ENCODE data around the gene RIPOR2.
A peak's percentile ranks its signal among the peaks of the same experiment; 100 is the strongest.

Gene RIPOR2

DNA sequence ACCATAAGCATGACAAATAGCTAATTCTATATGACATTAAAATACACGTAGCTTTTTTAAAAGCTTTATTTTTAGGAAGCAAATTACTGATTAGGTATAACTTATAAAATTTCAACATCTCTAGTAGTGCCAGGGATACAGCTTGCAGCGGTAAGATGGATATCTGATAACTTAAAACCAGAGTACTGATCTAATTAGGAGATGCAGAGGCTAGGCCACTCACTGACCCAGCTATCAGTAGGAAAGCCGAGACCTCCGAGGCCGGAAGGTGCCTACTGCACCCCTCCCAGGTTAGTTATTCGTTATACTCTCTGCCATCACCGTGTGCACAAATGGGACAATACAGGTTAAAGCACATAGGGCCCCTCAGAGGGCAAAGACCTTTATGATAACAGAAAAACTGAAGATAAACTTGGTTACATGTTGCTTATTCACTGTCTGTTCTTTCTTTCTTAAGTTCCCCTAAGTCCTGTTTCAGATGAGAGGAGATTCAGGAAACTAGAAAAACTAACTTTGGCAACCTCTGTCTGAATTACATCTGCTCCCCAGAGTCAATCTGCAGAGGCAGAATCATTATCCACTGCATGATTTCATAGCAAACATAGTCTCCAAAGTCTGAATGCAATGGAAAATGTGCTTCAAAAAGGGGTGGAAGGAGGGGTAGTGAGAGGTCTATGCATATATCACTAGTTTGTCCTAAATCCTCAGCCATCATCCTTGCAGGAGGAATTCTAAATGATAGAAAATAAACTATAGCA is 60.8 kb downstream of the RIPOR2 start:
- DNase-seq, result no peak

DNA sequence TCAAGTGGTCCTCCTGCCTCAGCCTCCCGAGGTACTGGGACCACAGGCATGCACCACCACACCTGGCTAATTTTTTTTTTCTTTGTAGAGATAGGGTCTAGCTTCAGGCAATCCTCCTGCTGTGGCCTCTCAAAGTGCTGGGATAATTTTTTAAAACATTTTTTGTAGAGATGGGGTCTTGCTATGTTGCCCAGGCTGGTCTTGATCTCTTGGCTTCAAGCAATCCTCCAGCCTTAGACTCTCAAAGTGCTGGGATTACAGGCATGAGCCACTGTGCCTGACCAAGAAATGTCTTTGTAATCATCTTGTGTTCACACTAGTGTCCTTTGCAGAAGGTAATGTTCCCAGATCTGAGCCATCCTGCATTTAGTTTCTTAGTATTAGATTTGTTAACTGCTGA is 61.6 kb downstream of the RIPOR2 start:
- no peak for DNase-seq

DNA sequence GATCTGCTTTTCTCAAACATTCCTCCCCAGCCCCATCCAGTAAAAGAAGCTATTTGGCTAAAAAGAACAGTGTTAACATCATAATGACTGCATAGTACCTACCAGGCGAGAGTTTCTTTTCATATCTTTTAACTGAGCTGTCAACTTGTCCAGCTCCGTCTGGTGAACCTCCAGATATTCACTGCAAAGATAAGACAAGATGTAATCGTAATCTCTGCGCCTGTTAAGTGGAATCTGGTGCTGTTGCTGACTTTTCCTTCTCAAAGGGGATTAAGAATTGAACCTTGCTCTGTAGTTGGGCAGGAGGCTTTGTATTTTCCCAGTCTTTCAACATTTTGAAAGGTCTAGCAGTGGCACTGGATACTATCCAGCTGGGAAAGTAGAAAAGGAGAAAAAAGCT is 63.0 kb downstream of the RIPOR2 start:
- no peak for DNase-seq

GRCh38 chr6:24868765-24869164 is 67.0 kb downstream of the RIPOR2 start:
- DNase-seq, result no peak

DNA sequence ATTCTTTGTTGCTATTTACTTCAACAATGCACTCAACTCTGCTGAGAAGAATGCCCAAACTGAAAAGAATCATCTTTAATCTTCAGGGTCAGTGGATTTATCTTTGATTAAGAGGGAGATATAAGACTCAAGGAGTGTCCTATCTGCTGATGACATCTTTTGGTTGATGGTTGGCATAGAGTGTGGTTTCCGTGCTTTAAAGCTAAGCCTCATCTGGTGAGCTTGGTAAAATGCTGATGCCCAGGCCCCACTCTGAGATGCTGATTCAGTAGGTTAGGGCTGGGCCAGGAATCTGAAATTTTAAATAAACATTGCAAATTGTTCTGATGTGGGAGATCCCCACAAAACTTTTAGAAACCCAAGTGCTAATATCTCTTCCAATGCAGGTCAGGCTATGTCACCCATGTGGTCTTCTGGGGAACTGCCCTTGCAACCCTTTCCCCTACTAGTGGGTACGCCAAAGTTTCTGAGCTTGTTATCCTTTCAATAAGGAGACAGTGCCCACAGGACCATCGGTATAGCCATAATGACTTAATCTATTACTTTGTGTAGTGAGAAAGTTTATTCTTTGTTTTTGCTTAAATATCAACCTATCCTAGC is 68.6 kb downstream of the RIPOR2 start:
- peak in 1 of 2 donors; percentile 25 for DNase-seq

DNA sequence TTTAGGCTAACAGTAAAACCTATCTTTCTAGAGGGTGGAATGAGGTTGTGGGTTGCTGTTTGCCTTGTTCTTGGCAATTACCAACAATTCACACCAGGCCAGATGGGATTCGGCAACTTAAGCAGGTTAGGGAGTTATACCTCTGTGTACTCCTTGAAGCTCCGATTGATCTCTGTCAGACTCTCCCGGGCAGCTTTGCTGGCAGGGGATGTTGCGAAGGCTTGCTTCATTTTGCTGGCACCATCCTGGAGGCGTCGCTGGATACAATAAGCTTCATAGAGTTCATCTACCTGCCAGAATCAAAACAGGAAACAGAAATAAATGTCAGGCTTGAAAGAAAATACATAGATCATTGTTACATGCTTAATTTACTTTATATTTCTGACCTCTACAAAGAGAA is 70.6 kb downstream of the RIPOR2 start:
- DNase-seq, result no peak

DNA sequence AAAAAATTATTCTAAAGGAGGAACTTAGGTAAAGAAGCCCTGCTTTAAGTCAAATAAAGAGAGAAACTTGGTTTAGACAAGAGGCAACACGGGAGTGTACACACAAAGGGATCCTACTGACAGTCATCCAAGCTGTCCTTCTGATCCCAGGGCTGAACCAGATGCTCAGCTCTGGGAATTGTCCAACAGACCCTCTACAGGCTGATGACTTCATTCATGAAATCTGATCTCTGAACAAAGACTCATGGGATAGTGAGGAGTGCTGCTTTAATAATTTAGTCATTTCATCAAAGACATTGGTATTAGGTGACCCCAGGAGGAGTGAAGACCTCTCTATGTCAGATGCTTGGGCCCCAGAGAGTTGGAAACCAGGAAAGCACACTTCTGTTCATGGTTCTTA is 71.4 kb downstream of the RIPOR2 start:
- no peak for DNase-seq

- DNase-seq, result no peak
Observed at GRCh38 chr6:24861934-24862333, 73.8 kb downstream of the RIPOR2 start.

DNA sequence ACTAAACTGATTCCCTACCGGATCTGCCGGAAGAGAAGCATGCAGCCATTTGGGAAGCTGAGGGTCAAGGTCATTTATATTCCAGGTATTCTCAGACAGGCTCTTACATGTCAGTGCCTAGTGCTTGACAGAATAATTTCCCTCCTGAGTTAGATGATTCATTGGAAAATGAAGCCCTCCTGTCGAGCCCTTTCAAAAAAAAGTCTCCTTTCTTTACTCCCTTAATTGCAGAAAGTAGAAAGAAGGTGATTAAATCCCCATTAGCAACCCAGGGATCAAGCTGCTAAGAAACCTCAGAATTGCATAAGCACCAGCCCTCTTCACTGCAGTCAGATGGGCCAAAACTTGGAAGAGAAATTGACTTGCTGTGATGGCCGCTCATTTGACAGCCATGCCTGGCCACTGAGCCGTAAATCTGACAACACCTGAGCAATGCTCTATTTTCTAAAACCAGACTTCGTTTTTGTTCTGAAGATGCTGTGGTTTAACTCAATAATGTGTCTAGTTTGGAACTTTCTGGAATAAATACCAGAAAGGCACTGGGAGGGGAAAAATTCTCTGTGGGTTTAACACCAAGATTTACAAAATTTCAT is 76.1 kb downstream of the RIPOR2 start:
- no peak for DNase-seq

GRCh38 chr6:24859132-24859531 is 76.6 kb downstream of the RIPOR2 start:
- no peak for DNase-seq

DNA sequence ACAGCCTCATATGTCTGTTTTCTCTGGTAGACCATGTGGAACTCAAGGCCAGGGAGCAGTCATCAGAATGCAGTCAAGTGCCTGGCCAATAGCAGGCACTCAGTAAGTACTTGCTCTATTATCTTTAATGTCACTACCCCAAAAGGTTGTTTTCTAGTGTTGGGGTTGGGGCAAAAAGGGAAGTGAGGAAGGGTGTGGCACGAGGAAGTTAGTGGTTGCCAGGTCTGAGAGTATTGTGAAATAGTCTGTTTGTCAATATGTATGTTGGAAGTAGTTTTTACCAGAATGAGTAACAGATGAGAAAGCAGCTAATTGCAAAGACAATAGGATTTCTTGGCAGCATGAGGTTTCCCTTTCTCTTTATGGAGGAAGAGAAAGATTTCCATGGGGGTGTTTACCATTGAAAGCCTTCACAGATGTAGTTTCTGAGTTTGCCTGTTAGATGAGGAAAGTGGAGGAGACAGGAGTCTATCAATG is 77.5 kb downstream of the RIPOR2 start:
- peak; percentile 68 for DNase-seq

GRCh38 chr6:24856901-24857670 is 78.7 kb downstream of the RIPOR2 start:
- peak; percentile 15 to 45 for DNase-seq

GRCh38 chr6:24856246-24856599 is 79.5 kb downstream of the RIPOR2 start:
- no peak for DNase-seq

GRCh38 chr6:24855395-24856245 is 80.1 kb downstream of the RIPOR2 start:
- peak; percentile 72 to 85 for DNase-seq

- DNase-seq, result no peak
Observed at GRCh38 chr6:24854077-24854666, 81.6 kb downstream of the RIPOR2 start.

DNA sequence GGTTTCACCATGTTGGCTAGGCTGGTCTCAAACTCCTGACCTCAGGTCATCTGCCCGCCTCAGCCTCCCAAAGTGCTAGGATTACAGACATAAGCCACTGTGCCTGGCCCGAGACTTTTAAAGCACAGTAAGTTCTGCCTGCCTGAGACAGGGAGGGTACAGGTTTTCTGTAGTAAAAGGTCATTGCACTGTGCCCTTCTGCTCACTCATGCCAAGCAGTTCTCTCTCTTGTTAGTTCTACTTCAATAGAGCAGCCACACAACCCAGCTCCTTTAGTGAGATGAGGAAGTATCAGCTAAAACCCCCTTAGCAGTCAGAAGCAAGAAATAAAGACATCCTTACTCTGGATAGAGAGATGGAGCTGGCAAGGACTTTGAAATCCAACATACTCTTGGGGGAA is 84.7 kb downstream of the RIPOR2 start:
- DNase-seq, result no peak

DNA sequence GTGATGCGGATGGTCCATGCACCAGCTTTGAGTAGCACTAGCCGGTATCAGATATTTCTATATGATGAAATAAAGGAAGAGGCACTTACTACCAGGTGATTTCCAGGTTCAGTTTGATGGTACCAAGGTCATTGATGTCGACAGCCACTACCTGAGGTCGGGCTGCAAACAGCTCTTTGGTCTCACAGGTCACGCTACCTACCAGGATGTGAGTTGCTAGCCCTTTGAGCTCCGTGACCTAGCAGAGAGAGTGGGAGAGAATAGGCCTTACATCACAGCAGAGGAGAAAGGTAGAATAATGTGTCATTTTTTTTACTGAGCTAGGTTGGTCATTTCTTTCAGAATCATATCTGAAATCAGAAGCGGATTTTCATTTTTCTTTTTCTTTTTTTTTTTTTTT is 86.0 kb downstream of the RIPOR2 start:
- DNase-seq, result no peak

- no peak for DNase-seq
Observed at GRCh38 chr6:24848461-24848860, 87.3 kb downstream of the RIPOR2 start.

GRCh38 chr6:24847402-24847801 is 88.4 kb downstream of the RIPOR2 start:
- DNase-seq, result no peak

DNA sequence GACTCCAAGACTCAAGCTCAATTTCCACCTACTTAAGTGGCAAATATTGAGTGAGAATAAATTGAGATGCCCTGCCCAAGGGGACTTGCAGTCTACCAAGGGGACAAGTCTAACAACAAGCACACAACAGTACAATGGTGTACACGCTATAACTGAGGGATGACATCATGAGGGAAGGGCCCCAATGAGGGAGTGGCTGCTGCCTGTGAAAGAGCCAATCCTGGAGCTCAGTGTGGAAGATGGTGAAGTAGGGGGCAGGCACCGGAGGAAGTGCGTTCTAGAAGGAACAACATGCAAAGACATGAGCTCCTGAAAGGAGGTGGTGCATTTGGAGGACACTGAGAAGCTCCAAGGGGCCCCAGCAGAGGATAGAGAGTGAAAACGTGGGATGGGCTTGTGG is 90.2 kb downstream of the RIPOR2 start:
- DNase-seq, result no peak

- DNase-seq, result no peak
Observed at GRCh38 chr6:24844903-24845302, 90.9 kb downstream of the RIPOR2 start.

DNA sequence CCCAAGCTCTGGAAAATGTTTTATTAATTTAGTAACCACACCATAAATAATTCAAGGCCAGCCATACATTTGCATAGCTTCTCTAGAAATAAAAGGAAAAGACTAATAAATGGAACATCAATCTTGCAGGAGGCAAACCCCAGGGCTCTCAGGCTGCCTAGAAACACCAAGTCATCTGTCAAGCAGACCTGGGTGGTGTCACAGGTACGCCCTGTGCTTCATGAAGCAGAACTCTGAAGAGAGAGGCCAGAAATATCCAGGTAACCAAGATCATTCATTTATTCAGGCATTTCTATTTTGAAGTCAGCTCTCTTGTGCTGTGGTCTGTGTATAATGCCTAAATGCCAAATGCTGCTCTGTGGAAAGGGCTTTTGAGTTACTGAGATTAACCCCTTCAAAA is 91.7 kb downstream of the RIPOR2 start:
- DNase-seq, result no peak

Measured in CD4-positive, alpha-beta T cell treated with Interferon alpha-2 for 1 hour (primary cell).